GM18868 (cell line): Measurements from ENCODE around the gene TMUB2.
A peak's percentile ranks its signal among the peaks of the same experiment; 100 is the strongest.
"Not testable (repeated sequence)": the region's sequence is repeated elsewhere in the genome, so short reads cannot be mapped to it uniquely, and the experiment has no call there.

Experiments
- ATAC-seq: cut with Tn5 transposase; IDR thresholded peaks from one replicate; pipeline ENCODE4 v1.9.1; 2021; ENCODE audit warnings: mild to moderate bottlenecking, moderate library complexity; ENCODE audit not compliant: unreplicated experiment

Gene TMUB2

DNA sequence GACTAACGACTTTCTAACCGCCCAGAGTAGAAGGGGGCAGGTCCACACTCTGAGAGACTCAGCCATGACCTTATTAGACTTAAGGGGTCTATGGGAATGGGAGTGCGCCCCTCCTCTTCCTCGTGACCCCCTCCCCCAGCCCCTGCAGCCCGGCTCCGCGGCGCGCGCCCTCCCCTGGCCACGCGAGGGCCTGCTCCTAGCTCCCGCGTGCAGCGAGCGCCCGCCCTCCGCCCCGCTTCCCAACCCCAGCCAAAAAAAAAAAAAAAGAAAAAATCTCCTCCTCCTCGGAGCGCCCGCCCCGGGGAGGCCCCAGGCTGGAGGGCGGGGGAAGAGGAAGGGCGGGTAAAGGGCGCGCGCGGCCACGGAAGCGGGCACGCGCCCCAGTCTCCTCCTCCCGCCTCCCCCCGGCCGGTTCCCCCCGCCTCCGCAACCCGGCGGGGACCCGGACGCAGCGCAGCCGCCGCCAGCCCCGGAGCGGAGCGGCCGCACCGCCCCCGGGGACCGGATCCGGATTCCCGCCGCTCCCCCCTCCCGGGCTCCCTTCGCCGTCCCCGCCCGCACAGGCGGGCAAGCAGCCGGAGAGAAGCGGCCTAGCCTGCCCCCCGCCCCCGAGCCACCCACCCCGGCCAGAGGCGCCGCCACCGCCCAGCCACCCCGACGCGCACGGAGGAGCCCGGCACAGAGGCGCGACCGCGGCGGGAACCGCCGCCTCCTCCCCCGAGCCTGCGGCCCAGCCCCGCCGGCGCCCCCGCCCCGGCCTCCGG lies 31.8 kb downstream of the TMUB2 start:
- ATAC-seq: peak; percentile 29

DNA sequence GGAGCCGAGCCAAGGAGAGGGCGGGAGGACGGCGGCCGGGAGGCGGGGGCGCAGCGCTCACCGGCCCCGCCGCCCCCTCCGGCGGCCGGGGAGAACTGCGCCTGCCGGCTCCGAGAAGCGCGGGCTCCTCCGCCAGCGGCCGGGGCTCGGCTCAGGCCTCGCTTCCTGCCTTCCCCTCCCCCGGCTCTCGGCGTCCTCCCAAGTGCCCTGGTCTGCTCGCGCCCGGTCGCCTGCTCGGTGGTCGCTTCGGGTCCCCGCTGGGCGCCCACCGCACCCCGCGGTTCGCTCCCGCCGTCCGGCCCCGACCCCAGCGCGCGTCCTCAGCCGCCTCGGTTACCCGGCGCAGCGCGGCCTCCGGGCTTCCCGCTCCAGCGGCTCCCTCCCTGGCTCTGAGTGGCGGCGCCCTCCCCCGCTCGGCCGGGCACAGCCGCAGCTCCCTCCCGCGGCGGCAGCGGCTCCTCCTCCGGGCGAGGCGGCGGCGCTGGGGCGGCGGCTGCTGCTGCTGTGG lies 32.4 kb downstream of the TMUB2 start:
- ATAC-seq: peak; percentile 38

DNA sequence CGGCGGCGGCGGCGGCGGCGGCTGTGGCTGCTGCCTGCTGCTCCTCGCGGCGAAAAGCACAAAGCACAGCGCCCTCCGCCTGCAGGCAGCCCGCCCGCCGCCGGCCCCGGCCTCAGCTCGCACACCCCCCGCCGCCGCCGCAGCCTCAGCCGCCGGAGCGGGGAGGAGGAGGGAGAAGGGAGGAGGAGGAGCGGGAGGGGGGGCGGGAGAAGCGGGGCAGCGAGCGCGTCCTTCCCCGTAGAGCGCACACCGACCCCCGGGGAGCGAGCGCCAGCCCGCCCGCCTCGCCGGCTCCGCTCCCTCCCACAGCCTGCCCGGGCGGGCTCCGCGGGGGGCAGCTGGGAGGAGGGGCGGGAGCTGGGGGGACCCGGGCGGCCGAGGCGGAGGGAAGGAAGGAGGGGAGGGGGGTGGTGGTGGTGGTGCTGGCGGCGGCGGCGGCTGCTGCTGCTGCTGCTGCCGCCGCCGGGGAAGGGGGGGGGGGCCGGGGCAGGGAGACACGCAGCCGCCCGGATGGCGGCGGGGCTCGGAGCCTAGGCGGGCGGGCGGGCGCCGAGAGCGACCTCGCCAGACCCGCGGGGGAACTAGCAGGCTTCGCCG lies 32.9 kb downstream of the TMUB2 start, which contains the start of gene UBTF:
Gene UBTF, minus strand, starts transcription at position 60 of the 597 bp plus-strand sequence. CDS start 1,446 bp downstream, outside the sequence.
- ATAC-seq: peak; percentile 13

DNA sequence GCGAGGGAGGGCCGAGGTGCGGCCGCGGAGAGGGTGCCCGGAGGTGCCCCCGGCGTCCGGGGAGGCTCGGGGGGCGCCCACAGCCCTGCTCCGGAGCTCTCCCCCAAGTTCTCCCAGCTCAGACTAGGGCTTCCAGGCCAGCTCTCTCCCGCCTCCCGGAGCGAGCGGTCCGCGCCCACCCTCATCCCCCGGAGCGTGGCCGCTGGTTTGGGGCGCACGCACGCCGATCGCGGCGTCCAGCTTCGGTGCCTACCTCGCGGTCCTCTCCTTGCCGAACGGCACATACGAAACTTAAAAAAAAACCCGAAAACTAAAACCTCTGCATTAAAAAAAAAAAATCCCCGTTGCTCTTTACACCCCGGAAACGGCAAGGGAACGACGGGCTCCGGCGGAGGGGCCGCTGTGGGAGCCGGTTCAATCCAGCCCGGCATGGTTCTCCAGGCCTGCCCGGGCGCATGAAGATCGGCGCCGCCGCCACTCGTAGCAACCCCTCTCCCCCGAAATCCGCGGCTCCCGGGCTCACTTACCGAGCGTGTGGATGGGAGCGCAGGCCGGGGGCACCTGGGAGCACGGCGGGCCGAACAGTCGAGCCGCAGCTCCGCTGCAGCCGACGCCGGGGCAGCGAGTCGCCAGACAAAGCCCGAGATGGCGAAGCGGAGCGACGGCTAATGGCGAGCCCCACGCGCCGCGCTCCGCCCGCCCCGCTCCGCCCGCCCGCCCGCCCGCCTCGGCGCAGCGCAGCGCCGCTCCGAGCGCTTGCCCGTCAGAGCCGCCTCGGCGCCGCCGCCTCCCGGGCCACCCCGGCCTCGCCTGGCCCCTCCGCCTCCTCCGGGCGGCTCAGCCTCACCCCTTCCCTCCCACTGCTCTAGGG lies 33.7 kb downstream of the TMUB2 start:
- no peak for ATAC-seq

DNA sequence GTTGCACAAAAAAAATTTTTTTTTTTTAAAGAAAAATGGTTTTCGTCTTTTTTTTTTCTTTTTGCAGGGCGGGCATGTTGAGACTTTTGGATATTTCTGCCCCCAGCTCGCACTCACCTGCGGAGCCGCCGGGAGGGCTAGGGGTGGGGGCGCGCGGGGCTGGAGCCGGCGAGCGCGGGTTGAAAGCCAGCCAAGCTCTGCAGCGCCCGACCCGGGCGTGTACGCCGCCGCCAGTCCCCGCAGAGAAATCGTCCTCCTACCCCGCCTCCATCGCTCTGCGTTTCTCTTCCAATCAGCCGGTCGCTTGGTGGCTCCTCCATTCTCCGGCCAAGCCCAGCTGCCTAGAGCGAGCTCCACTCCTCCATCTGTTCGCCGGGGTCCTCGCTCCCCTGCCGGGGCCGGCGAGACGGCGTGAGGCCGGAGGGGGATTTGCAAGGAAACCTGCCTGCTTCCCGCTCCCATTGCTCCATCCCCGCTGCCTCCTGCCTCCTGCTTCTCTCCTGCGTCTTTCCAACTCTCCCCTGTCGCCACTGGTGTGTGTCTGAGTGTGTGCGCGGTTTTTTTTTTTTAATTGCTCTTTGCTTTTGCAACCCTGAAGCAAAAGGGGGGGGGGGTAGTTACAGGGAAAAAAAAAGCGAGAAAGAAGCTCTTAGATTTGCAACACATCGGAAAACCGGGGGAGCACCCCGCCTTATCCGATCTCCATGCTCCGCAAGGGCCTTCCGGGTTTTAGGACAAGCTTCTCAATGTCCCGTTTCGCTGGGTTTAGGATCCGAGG lies 34.5 kb downstream of the TMUB2 start:
- ATAC-seq: no peak

DNA sequence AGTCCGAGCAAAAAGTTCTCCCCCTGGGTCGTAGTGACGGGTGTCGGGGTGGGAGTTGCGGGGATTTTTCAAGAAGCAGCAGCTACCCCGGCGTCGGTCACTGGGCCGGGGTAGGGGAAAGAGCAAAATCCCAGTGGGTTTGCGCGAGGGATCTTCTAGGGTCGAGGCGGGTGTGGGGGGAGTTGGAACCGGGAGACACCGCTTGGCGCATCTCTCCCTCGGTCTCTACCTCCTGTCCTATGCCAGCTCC lies 35.0 kb downstream of the TMUB2 start:
- no peak for ATAC-seq

DNA sequence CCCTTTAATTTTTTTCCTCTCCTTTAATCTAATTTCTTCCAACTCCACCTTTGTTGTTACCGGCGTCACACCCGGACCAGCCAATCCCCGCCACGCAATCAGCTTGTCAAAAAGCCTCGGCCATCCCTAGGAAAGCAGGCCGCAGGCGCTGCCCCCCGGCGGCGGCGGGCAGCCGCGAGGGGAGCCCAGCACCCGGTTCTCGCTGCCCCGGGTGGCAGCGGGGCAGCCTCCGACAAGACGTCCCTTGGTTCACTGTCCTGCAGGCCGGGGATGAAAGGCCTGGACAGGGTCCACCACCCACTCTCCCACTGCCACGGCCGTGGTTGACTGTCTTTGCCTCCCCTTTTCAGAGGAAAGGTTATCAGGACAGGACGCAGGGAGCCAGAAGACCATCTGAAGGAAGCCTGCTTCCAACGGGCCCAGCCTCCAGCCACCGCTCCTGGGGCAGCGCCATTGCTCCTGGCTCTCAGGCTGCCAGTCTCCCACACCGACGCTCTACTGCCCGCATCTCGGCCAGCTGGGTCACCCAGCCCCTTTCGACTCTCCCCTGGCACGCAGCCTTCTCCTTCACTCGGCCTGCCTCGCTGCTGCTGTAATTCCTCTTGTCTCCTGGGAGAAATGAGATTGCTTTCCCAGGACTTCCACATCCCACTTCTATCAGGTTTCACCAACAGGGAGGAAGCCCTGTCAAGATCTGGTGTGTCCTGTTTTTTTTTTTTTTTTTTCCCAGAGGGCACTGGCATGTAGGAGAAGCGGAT lies 35.5 kb downstream of the TMUB2 start:
- no peak for ATAC-seq

DNA sequence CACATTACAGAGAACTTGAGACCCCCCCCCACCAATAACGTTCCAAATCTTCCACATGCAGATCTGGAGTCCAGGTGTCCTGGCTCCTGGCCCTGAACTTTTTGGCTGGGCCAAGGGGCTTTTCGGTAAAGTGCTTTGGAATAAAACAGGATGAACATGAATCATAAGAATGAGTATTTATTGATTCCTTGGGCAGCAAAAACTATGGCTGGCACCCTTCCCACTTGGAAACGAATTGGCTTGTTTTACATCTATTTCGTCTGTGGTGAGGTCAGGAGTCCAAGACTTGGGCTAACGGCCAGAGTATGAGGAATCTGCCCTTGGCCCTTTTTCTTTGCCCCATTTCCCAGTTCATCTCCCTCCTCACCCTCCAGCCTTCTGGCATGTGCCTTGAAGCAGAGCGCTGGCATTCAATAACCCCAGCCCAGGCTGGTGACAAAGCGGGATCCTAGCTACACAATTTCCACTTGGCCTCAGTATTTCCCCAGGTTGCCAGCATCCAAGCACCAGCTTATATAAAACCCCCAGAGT lies 36.8 kb downstream of the TMUB2 start:
- no peak for ATAC-seq

DNA sequence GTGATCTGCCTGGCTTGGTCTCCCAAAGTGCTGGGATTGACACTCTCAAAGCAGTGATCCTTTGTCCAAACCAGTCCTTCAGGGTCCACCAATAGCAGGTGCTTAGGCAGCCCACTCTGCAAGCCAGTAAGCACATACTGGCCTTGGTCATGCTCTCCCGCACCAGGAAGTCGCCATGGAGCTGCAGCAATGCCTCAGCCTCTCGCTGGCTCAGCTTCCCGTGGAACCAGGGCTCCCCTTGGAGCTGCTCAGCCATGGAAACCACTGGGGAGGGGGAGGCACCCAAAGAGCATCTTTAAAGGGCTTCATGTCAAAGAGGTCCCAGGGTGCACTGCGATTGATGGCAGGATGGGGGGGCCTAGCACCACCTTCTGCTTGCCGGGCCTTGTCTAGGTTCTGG lies 42.3 kb downstream of the TMUB2 start:
- no peak for ATAC-seq

DNA sequence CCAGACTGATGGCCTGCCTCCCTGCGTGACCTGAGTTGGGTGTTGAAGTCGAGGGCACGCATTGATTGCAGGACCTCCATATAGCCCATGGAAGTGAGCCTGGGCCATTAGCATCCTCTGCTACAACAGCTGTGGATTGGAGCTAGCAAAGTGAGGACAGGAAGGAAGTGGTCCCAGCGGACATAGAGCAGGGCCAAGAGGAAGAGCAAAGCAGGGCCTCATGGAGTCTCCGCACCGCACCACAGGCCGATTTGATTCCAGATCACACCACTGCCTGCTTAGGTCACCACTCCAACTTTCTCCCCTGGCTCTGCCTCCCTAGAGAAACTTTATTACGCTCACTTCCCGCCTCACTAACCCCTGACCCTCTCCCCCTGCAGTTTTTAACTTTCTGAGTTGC lies 43.4 kb downstream of the TMUB2 start:
- no peak for ATAC-seq

DNA sequence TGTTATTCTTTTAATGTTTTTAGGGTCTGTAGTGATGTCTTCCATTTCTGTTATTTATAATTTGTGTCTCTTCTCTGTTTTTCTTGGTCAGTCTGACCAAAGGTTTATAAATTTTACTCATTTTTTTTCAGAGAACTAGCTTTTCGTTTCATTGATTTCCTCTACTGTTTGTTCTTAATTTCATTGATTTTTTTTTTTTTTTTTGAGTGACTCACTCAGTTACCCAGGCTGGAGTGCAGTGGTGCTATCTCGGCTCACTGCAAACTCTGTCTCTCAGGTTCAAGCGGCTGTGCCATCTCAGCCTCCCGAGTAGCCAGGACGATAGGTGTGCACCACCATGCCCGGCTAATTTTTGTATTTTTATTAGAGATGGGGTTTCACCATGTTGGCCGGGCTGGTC lies 45.3 kb downstream of the TMUB2 start:
- ATAC-seq: no peak

DNA sequence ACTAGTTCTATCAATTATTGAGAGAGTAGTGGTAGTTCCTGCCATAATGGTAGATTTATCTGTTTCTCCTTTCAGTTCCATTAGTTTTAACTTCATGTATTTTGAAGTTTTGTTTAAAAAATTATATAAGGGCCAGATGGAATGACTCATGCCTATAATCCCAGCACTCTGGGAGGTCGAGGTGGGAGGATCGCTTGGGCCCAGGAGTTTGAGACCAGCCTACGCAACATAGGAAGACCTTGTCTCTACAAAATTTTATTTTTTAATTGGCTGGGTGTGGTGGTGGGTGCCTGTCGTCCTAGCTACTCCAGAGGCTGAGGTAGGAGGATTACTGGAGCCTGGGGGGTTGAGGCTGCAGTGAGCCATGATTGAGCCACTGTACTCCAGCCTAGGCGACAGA lies 46.8 kb downstream of the TMUB2 start:
- ATAC-seq: no peak

DNA sequence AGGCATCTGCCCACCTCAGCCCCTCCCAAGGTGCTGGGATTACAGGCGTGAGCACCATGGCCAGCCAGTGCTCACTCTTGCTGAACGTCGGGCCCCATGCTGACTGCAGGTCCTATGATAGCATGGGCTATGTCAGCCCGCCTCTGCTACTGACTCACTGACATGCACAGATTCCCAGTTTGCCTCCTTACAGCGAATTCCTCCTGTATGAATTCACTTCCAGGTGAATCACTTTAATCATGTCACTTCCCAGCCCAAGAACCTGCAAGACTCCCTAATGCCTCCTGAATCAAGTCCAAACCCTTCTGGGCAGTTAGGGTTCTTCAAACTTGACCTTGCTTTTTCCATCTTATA lies 48.8 kb downstream of the TMUB2 start:
- ATAC-seq: no peak

DNA sequence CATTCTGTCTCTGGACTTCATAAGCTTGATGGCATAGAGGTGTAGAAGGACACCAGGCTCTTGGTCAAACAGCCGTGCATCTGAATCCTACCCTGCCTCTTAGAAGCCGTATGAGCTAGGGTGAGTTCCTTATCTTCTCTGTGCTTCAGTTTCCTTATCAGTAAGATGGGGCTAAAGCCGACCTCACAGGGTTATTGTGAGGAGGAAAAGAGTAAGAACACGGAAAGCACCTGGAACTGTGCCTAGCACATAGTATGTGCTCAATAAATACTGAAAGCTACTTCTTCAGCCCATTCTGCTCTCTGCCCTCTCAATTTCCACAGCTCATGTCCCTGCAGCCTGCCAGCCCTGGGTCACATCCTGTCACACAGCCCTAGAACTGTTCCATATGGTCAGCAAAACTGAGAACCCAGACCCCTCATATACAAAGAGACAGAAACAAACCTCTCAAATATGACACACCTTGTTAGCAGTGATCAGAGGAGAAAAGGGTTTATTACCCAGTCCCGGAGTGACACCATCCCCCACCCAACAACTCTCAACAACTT lies 49.7 kb downstream of the TMUB2 start:
- ATAC-seq: no peak

DNA sequence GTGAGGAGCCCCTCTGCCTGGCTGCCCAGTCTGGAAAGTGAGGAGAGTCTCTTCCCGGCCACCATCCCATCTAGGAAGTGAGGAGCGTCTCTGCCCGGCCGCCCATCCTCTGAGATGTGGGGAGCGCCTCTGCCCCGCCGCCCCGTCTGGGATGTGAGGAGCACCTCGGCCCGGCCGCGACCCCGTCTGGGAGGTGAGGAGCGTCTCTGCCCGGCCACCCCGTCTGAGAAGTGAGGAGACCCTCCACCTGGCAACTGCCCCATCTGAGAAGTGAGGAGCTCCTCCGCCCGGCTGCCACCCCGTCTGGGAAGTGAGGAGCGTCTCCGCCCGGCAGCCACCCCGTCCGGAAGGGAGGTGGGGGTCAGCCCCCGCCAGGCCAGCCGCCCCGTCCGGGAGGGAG lies 51.1 kb downstream of the TMUB2 start:
- not testable (repeated sequence) for ATAC-seq

DNA sequence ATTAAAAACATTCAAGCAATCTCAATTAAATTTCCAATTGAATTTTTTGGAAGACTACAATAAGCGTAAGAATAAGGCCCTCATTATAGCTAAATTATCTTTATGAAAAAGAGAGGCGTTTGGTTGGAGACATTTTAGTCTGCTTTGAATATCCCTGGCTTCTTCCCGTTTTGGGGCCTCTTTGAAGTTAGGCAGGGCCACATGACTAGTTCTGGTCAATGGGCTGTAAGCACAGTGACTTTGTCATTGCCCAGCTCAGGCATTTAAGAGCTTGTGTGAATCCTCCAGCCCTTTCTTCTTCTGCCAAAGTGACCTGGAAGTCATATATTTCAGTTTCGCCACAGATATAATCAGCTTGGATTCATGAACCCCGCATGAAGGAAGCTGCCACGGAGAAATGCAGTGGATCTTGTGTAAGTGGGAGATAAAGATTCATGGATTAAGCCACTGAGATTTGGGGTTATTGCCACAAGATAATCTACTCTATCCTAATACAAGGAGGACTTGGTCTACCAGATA lies 54.4 kb downstream of the TMUB2 start:
- no peak for ATAC-seq
